OCI-LY1 (cell line): ENCODE data around the gene LMTK3.

Experiments used
- H2AFZ ChIP-seq: fragments of 200-600 bp; sonication (generic), shearing (Covaris generic); 2 replicates; pipeline ENCODE4 v1.6.0; 2014; ENCODE audit warnings: antibody characterized with exemption, mild to moderate bottlenecking, low read length
- H3F3A ChIP-seq: fragments of 200-600 bp; sonication (generic), shearing (Covaris generic); 2 replicates; pipeline ENCODE4 v1.6.0; 2014; ENCODE audit warnings: mild to moderate bottlenecking, antibody characterized with exemption, low read length, moderate library complexity; ENCODE audit not compliant: insufficient read depth
- H3K27ac ChIP-seq: fragments of 200-600 bp; sonication (generic); 2 replicates; pipeline ENCODE4 v1.5.1; 2014; ENCODE audit warnings: low read length, mixed run types, mild to moderate bottlenecking, low read depth; ENCODE audit not compliant: poor library complexity, severe bottlenecking
- H3K27me3 ChIP-seq: fragments of 200-600 bp; sonication (generic); 2 replicates; pipeline ENCODE4 v1.6.0; 2014; ENCODE audit warnings: antibody characterized with exemption, mild to moderate bottlenecking, low read length, moderate library complexity; ENCODE audit not compliant: insufficient read depth
- H3K36me3 ChIP-seq: fragments of 200-600 bp; sonication (generic); 2 replicates; pipeline ENCODE4 v1.6.1; 2014; ENCODE audit warnings: mild to moderate bottlenecking, antibody characterized with exemption, low read length, moderate library complexity, mixed read lengths; ENCODE audit not compliant: insufficient read depth
- H3K4me1 ChIP-seq: fragments of 200-600 bp; sonication (generic); 2 replicates; pipeline ENCODE4 v1.5.1; 2014; ENCODE audit warnings: mild to moderate bottlenecking, low read length, moderate library complexity; ENCODE audit not compliant: insufficient read depth, severe bottlenecking
- H3K4me2 ChIP-seq: fragments of 200-600 bp; sonication (generic), shearing (Covaris generic); 2 replicates; pipeline ENCODE4 v1.6.1; 2014; ENCODE audit warnings: low read length
- H3K4me3 ChIP-seq: fragments of 200-600 bp; sonication (generic); 2 replicates; pipeline ENCODE4 v1.5.1; 2014; ENCODE audit warnings: low read length, low read depth, mild to moderate bottlenecking, mixed read lengths; ENCODE audit not compliant: poor library complexity, severe bottlenecking
- H3K79me2 ChIP-seq: fragments of 200-600 bp; shearing (Covaris generic); 2 replicates; pipeline ENCODE4 v1.6.1; 2016; ENCODE audit warnings: mixed run types, low read length, mixed read lengths; ENCODE audit not compliant: insufficient read depth
- H3K9ac ChIP-seq: fragments of 200-600 bp; sonication (generic), shearing (Covaris generic); 2 replicates; pipeline ENCODE4 v1.6.1; 2014; ENCODE audit warnings: mild to moderate bottlenecking, low read length, mixed read lengths
- H3K9me2 ChIP-seq: fragments of 200-600 bp; sonication (generic), shearing (Covaris generic); 2 replicates; pipeline ENCODE4 v1.6.1; 2014; ENCODE audit warnings: low read depth, mild to moderate bottlenecking, low read length, mixed read lengths
- H3K9me3 ChIP-seq: fragments of 200-600 bp; shearing (Covaris generic); 2 replicates; pipeline ENCODE4 v1.6.1; 2014; ENCODE audit warnings: low read length, mixed read lengths
- H4K20me1 ChIP-seq: fragments of 200-600 bp; sonication (generic), shearing (Covaris generic); 2 replicates; pipeline ENCODE4 v1.6.0; 2016; ENCODE audit warnings: mild to moderate bottlenecking, low read length; ENCODE audit not compliant: insufficient read depth
- EZH2 ChIP-seq: fragments of 200-600 bp; sonication (generic), shearing (Covaris generic); IDR thresholded peaks from 2 replicates; pipeline ENCODE4 v1.8.0; 2017; ENCODE audit warnings: borderline replicate concordance, mixed run types, mild to moderate bottlenecking, antibody characterized with exemption, low read length, moderate library complexity, mixed read lengths
- TF ChIP-seq, protein P1 (sequence below): fragments of 200-600 bp; sonication (generic), shearing (Covaris generic); IDR thresholded peaks from 2 replicates; pipeline ENCODE4 v1.5.1; 2017; ENCODE audit warnings: mild to moderate bottlenecking, antibody characterized with exemption, low read length, moderate library complexity, mixed read lengths

LMTK3 gene

DNA sequence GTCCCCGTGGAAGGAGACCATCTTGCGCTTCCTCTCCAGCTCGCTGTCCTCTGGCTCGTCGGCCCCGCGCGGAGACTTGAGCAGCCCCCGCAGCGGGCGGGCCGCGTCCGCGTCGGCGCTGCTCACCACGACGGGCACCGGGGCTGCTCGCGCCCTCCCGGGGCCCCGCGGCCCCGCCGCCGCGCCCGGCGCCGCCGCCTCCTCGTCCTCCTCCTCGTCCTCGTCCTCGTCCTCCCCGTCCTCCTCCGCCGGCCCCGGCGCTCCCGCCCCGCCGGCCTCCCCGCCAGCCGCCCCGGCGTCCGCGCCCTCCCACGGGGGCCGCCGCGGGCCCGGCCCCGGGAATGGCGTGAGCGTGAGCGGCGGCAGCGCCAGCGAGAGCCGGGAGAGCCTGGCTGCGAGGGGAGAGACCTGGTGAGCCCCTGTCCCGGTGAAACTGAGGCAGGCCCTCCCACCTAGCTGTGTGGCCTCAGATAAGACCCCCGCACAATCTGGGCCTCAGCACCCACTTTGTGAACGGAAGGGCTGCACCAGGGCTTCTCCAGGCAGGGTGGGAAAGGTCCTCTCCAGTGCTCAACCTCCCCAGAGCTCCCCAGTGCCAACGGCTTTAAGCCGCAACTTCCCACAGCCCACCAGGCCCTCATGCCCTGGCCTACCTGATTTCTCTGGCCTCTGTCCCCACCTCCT is 17.8 kb downstream of the LMTK3 start:
- Histone ChIP-seq H3K9me3 (no peaks in the 10 kb centered on the region), H3K4me3 (peak overlapping the region; percentile 58), H2AFZ (no peak overlapping the region), H3K27ac (no peak overlapping the region), H3K27me3 (no peaks in the 10 kb centered on the region), H3K9me2 (no peaks in the 10 kb centered on the region), H4K20me1 (no peaks in the 10 kb centered on the region), H3K9ac (peak overlapping the region; percentile 40; the same call in 1 of the 2 replicates), H3K79me2 (no peaks in the 10 kb centered on the region), H3K4me2 (peak overlapping the region; percentile 77), H3F3A (no peaks in the 10 kb centered on the region), H3K36me3 (no peaks in the 10 kb centered on the region), H3K4me1 (peaks cover 8% of the 10 kb centered on the region)
- no peak for TF ChIP-seq EZH2
- TF ChIP-seq, protein P1, sequence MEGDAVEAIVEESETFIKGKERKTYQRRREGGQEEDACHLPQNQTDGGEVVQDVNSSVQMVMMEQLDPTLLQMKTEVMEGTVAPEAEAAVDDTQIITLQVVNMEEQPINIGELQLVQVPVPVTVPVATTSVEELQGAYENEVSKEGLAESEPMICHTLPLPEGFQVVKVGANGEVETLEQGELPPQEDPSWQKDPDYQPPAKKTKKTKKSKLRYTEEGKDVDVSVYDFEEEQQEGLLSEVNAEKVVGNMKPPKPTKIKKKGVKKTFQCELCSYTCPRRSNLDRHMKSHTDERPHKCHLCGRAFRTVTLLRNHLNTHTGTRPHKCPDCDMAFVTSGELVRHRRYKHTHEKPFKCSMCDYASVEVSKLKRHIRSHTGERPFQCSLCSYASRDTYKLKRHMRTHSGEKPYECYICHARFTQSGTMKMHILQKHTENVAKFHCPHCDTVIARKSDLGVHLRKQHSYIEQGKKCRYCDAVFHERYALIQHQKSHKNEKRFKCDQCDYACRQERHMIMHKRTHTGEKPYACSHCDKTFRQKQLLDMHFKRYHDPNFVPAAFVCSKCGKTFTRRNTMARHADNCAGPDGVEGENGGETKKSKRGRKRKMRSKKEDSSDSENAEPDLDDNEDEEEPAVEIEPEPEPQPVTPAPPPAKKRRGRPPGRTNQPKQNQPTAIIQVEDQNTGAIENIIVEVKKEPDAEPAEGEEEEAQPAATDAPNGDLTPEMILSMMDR, result no peak

DNA sequence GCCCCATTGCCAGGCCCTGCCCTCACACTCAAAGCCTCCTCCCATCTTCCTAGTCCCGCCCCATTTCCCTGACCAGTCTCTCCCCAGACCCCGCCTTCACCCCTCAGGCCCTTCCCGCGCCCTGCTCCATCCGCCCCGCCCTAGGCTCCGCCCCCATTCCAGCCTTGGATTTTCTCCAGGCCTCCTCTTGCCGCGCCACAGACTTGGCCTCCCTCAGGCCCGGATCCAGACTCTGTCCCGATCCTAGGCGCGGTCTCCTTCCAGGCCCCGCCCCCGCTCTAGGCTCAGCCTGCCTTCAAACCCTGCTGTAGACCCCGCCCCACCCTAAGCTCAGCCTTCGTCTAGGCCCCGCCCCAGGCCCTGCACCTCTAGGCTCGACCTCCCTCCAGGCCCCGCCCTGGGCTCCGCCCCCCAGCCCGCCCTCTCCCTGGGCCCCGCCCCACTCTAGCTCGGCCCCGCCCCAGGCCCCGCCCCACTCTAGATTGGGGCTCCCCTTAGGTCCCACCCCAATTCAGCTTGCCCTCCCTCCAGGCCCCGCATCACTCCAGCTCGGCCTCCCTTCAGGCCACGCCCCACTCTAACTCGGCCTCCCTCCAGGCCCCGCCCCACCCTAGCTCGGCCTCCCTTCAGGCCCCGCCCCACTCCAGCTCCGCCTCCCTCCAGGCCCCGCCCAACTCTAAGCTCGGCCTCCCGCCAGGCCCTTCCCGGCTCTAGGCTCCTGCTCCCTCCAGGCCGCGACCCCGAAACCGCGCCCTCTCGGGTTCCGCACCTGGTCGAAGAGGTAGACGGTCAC is 18.5 kb downstream of the LMTK3 start:
- Histone ChIP-seq H3K9me2 (no peaks in the 10 kb centered on the region), H3K9me3 (no peaks in the 10 kb centered on the region), H3K9ac (peak overlapping the region; percentile 40; the same call in 1 of the 2 replicates), H3K4me1 (peaks cover 8% of the 10 kb centered on the region), H3K27me3 (no peaks in the 10 kb centered on the region), H4K20me1 (no peaks in the 10 kb centered on the region), H3K36me3 (no peaks in the 10 kb centered on the region), H3K79me2 (no peaks in the 10 kb centered on the region), H2AFZ (no peak overlapping the region), H3F3A (no peaks in the 10 kb centered on the region), H3K4me2 (peak overlapping the region; percentile 77), H3K27ac (peak overlapping the region; percentile 27), H3K4me3 (peak overlapping the region; percentile 58)
- no peak for TF ChIP-seq EZH2
- TF ChIP-seq, protein P1, result no peak

DNA sequence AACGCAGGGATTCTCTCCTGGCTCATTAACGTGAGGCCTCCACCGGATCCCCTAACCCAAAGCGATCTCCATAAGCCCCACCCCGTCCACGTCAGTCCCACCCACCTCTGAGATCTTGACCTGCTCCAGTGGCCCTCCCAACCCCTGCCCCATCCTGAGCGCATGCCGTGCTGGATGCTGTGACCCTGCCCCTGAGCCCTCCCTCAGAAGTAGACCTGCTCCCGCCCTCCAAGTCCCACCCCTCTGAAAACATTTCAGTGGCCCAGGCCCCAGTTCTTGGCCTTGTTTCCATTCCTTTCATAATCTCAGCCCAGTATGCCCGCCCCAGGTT is 19.9 kb downstream of the LMTK3 start:
- Histone ChIP-seq H3K27ac (no peak overlapping the region), H3K9me2 (no peaks in the 10 kb centered on the region), H3K36me3 (no peaks in the 10 kb centered on the region), H3K9ac (no peak overlapping the region), H4K20me1 (no peaks in the 10 kb centered on the region), H3K4me1 (peaks cover 8% of the 10 kb centered on the region), H3K4me2 (no peak overlapping the region), H2AFZ (no peak overlapping the region), H3F3A (no peaks in the 10 kb centered on the region), H3K79me2 (no peaks in the 10 kb centered on the region), H3K4me3 (no peak overlapping the region), H3K27me3 (no peaks in the 10 kb centered on the region), H3K9me3 (no peaks in the 10 kb centered on the region)
- TF ChIP-seq, protein P1, result no peak
- TF ChIP-seq EZH2, result no peak
